ENCODE measurements around the gene SVOPL.

The SVOPL gene

DNA sequence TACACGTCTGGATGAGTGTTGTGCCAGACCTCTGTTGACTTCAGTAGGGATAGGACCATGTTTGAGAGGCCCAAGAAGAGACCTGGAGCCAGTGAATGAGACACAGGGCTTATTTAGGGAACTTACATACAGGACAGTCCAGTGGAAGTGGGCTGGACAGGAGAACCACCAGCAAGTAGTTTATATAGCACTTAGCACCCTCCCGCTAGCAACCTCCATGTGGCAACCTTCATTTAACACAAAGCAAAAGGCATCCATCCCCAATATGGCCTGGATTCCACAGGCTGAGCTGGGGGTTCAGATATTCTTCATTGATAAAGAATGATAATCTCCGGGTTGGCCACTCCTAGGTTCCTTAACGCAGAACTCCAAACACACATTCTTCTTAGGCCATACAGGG, 147.4 kb downstream of the SVOPL start:
- no peak for DNase-seq

DNA sequence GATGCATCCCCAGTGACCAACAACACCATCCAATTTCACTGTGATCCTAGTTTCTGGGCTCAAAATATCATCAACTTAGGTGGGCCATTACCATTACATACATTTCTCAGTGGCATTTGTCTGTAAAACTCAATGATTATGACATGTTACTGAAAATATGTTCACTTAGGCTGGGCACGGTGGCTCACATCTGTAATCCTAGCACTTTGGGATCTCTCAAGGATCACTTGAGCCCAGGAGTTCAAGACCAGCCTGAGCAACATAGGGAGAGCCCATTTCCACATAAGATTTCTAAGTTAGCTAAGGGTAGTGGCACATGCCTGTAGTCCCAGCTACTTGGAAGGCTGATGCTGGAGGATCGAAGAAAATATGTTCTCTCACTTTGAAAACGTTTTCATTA, 150.1 kb downstream of the SVOPL start:
- DNase-seq, result no peak

GRCh38 chr7:138550337-138550736, 150.8 kb downstream of the SVOPL start:
- no peak for DNase-seq

DNA sequence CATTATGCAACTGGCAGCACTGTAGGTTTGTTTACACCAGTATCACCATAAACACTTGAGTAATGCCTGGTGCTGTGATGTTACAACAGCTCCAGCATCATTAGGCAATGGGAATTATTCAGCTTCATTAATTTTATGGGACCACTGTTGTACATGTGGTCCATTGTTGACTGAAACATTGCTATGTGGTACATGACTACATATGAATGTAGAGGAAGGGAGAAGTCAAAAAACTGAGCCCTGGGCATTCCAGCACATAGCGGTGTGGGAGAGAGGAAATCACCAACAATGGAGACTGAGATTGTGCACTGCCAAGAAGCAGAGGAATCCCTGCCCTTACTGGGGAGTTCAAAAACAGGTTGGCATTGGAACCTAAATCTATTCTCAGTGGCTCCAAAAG, 152.1 kb downstream of the SVOPL start:
- no peak for DNase-seq

DNA sequence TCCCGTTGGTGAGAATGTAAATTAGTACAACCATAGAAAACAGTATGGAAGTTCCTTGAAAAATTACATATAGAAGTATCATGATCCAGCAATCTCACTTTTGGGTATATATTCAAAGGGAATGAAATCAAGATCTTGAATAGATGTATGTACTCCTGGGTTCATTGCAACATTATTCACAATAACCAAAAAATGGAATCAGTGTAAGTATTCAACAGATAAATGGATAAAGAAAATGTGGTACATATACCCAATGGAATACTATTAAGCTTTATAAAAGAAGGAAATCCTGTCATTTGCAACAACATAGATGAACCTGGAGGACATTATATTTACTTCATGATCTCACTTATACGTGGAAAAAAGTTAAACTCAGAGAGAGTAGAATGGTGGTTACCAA, 154.3 kb downstream of the SVOPL start:
- no peak for DNase-seq

GRCh38 chr7:138546064-138546619, 155.0 kb downstream of the SVOPL start:
- no peak for DNase-seq

DNA sequence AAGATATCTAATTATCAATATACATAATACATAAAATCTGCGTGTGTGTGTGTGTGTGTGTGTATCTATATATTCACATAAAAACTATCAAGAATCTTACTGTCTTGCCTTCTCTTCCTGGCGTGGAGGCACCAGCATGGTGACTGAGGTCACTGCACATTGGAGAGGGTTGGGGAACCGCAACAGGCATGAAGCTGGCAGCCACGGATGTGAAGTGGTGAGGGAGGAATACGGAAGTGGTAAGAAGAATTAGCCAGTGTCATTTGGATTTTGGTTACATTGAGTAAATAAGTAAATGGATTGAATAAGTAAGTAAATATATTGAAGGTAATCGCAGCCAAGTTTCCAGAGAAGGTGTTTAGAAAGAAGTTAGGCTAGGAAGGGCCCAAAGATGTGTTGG, 156.0 kb downstream of the SVOPL start:
- peak; percentile 54 for DNase-seq

Measured in NCI-H2029 (cell line).